ENCODE results near the gene ESPNL.
A peak's percentile ranks its signal among the peaks of the same experiment; 100 is the strongest.
"Not testable (repeated sequence)": the region's sequence is repeated elsewhere in the genome, so short reads cannot be mapped to it uniquely, and the experiment has no call there.

Gene ESPNL

DNA sequence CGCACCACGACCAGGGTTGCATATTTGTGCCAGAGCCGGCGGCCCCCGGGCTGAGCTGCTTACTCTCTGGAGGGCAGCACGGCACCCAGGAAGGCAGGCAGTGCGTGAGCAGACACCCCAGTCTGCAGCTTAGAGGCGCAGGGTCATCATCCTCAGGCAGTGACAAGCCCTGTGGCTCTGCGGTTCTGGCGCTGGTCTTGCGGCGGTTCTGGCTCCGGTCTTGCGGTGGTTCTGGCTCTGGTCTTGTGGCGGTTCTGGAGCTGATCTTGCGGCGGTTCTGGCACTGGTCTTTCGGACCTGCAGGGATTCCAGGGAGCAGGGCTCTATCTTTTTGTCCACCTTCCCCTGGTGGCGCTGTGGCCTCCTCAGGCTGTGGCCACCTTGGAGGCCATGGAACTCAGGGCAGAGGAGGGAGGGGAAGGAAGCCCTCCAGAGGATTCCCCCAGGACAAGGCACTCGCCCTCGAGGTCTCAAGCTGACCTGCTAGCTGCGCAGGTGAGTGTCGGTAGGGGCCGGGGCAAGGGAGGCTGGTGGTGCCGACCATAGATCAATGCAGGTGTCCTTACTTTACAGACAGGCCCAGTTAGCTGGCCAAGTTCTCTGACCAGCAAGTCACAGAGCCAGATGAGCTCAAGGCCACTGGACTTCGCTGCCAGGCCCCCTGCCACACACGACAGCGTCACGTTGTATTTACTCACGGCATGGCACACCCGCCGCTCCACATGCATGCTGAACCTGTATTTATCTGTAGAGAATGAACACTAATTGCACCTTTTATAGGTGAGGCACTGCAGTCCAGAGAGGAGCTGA lies 14.9 kb downstream of the ESPNL start:
- no peak for DNase-seq (ENCODE audit: low read depth)
- H3K4me3 ChIP-seq (replicated peaks; ENCODE audit: low read depth, low read length) = no peak overlapping the region
- TF ChIP-seq CTCF (IDR thresholded peaks at IDR 0.05; ENCODE audit: low read length, missing control alignments) = no peak

DNA sequence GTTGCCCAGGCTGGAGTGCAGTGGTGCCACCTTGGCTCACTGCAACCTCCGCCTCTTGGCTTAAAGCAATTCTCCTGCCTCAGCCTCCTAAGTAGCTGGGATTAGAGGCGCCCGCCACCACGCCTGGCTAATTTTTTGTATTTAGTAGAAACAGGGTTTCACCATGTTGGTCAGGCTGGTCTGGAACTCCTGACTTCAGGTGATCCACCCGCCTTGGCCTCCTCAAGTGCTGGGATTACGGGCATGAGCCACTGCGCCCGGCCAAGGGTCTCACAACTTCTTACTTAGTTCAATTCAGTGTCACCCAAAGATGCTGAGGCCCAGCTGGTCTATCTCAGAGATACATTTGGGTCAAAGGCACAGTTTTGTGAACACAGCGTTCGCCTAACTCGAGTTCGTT lies 15.6 kb downstream of the ESPNL start:
- not testable (repeated sequence) for DNase-seq (ENCODE audit: low read depth); H3K4me3 ChIP-seq (replicated peaks; ENCODE audit: low read depth, low read length)

- no peak overlapping the region for H3K4me3 ChIP-seq (replicated peaks; ENCODE audit: low read depth, low read length)
- DNase-seq (ENCODE audit: low read depth) = no peak
- no peak for TF ChIP-seq CTCF (IDR thresholded peaks at IDR 0.05; ENCODE audit: low read length, missing control alignments)
Measured at GRCh38 chr2:238116298-238117198, 16.4 kb downstream of the ESPNL start.

DNA sequence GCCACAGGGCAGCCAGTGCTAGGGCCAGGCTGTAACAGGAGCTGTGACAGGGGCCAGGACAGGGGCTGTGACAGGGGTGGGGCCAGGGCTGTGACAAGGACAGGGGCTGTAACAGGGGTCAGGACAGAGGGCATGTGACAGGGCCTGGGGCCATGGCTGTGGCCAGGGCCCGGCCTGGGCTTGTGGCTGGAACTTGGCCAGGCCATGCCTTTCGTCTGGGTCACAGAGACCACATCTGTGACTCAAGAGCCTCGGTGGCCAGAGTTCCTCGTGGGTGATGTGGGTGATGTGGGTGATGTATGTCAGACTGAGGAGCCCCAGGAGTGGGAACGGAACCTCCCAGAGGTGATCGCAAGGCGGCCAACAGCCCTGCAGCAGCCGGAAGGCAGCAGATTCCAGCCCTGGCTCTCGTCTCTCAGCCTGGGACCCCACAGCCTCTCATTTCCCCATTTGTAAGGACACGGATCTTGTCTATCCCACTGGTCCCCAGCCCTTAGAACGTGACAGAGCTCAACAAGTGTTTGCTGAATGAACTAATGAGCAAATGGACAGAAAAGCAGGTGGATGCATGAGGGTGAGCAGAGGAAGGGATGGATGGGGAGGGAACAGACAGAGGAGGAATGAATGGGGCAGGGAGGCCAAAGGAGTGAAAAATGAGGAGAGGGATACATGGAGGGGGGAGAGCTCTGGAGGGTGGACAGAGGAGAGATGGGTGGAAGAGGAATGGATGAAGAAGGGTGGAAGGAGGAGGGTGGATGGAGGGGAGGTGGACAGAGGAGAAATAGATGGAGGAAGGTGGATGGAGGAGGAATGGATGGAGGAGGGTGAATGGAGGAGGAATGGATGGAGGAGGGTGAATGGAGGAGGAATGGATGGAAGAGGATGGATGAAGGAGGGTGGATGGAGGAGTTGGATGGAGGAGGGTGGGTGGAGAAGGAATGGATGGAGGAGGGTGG lies 17.3 kb downstream of the ESPNL start:
- no peak for TF ChIP-seq CTCF (IDR thresholded peaks at IDR 0.05; ENCODE audit: low read length, missing control alignments)
- no peak for DNase-seq (ENCODE audit: low read depth)
- no peak overlapping the region for H3K4me3 ChIP-seq (replicated peaks; ENCODE audit: low read depth, low read length)

GRCh38 chr2:238119756-238120462 lies 19.8 kb downstream of the ESPNL start:
- TF ChIP-seq CTCF (IDR thresholded peaks at IDR 0.05; ENCODE audit: low read length, missing control alignments) = no peak
- DNase-seq (ENCODE audit: low read depth) = no peak
- no peak overlapping the region for H3K4me3 ChIP-seq (replicated peaks; ENCODE audit: low read depth, low read length)

DNA sequence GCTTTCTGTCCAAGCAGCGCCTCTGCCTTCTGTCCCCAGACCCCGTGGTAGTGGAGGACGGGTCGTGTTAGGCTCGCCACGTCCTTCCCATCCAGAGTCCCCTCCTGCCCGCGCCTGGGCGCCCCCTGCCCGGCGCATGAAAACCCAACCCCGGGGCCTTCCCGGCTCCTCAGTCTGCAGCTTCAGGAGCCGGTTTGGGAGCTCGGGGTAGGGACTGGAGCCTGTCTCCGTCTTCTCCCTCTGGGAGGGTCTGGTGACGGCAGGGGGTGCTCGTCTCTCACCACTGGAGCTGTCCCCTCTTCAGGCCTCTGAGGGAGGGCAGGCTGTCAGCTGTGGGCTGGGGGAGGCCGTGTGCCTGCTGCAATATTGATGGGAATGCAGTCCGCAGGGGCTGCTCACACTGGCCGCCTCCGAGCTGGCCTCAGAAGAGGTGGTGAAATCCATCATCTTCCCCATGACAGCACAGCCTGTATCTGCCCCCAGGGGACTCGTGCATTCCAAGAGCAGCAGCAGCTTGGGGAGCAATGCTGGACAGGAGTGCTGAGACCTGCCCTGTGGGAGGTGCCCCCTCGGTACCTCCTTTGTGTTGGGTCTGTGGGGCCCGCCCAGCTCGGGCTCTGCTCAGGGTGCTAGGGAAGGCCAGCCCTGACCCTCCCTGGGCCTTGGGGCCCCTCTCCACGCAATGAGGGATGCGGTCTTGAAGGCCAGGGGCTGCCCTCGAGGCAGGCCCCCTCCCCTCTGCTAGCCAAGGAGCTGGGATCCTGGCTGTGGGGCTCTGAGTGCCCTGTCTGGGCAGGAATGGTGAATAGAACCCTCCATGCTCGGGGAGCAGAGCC lies 20.5 kb downstream of the ESPNL start:
- TF ChIP-seq CTCF (IDR thresholded peaks at IDR 0.05; ENCODE audit: low read length, missing control alignments) = peak; percentile 28
- DNase-seq (ENCODE audit: low read depth) = peak; percentile 40
- H3K4me3 ChIP-seq (replicated peaks; ENCODE audit: low read depth, low read length) = no peak overlapping the region
